KOPT-K1 (cell line): ENCODE measurements around the gene GNA12.

Experiments used
- H3K27ac ChIP-seq: fragments of 200-600 bp; sonication (generic); 2 replicates; pipeline ENCODE4 v1.5.1; 2016; ENCODE audit warnings: antibody characterized with exemption, mild to moderate bottlenecking, low read depth, low read length; ENCODE audit not compliant: poor library complexity, severe bottlenecking
- H3K36me3 ChIP-seq: fragments of 200-600 bp; sonication (generic); 2 replicates; pipeline ENCODE4 v1.5.1; 2017; ENCODE audit warnings: antibody characterized with exemption, mild to moderate bottlenecking, low read length, moderate library complexity; ENCODE audit not compliant: insufficient read depth
- H3K9me3 ChIP-seq: fragments of 200-600 bp; sonication (generic); 2 replicates; pipeline ENCODE4 v1.5.1; 2017; ENCODE audit warnings: antibody characterized with exemption, low read length, mild to moderate bottlenecking; ENCODE audit not compliant: insufficient read depth, poor library complexity, severe bottlenecking

GNA12 gene

DNA sequence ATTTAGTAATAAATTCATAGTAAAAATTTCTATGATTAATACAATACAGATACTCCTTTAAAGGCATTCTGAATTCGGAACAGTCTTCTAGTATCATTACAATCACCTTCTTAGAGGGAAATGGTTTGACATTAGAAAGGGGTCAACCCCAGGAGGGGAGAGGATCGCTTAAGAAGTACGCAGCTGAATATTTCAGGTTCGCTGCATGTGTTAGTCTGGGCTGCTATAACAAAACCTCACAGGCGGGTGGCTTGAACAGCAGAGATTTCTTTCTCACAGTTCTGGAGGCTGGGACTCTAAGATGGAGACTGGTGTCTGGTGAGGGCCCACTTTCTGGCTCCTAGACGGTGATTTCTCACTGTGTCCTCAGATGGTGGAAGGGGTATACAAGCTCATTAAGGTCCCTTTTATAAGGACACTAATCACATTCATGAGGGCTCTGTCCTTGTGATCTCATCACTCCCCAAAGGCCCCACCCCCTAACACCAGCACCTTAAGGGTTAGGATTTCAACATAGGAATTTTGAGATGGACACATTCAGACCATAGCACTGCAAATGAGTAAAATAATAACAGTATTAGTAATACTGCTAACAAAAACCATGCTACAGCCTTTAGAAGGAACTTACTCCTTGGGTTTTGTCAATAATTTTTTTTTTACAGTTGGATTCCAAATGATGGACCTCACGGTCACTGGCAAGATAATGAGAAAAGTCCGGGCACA, 34.0 kb downstream of the GNA12 start:
- Histone ChIP-seq H3K36me3 (no peaks in the 10 kb centered on the region), H3K9me3 (no peaks in the 10 kb centered on the region), H3K27ac (no peak overlapping the region)

DNA sequence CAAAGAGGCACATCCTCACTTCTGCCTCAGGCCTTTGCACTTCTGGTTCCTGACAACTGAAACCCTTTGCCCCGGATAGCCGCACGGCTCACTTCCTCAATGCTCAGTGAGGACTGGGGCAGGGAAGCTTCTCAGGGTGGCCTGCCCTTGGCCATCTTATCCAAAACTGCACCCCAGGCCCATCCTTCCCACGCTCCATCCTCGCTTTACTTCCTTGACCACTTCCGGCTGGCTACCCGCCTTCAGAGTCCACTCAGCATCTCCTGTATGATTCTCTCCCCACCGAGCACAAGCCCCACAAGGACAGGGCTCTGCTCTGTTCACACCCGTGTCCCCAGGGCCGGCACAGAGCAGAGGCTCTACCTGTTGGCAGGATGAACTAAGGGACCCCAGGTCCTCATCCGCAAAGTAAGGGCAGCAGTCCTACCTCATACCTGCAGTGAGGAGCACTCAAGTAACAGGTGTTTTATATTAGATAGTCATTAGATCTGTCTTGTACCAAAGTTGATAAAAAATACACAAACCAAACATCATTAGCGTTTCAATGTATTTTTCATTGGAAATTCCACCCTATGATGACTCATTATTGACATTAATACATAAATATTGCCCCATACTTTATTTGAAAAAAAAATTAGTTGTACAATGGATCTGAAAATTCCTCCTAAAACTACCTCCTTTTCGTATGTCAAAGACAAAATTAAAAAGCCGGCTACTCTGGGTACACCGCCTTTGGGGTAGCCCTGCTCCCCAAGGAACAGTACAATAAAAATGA, 35.0 kb downstream of the GNA12 start:
- Histone ChIP-seq H3K36me3 (no peaks in the 10 kb centered on the region), H3K27ac (no peak overlapping the region), H3K9me3 (no peaks in the 10 kb centered on the region)

DNA sequence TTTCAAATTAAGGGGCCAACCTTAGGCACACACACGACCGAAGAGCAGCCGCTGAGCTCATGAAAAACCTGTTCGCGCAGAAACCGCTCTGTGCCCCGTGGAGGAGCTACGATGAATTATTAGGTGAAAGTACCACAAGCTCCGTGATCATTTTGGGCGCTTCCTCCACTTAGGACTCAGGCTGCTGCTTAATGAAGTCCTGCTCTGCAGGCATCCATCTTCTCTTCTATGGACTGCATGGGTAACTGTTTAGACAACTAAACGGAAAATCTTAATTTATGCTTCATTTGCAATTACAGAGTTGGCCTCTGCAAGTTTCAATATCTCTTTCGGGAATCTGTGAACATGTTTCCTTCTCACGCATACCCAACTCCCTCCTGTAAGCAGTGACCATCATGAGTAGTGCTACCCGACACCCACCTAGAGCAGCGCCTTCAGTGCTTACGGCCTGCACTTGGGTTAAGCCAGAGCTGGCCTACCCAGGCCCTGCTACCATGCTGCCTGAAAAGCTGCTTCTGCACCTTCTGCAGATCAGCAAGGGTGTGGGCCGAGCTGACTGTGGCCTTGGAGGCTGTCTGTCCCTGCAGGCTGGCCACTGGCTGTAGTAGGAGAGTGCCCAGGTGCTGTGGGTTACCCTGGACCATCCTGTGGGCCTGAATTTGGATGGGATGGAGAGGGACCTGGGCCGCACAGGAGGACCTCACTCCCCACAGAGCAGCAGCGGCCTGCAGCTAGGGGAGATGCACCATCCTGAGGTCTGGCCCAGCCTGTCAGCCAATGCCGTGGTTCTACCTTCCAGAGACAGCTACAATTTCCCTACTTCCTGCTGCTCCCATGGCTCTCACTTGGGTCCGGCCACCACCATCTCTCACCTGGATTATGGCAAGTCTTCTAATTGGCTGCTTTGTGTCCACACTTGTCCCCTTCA, 36.0 kb downstream of the GNA12 start:
- no peaks in the 10 kb centered on the region for H3K36me3 ChIP-seq
- no peak overlapping the region for H3K27ac ChIP-seq
- H3K9me3 ChIP-seq, result no peaks in the 10 kb centered on the region

DNA sequence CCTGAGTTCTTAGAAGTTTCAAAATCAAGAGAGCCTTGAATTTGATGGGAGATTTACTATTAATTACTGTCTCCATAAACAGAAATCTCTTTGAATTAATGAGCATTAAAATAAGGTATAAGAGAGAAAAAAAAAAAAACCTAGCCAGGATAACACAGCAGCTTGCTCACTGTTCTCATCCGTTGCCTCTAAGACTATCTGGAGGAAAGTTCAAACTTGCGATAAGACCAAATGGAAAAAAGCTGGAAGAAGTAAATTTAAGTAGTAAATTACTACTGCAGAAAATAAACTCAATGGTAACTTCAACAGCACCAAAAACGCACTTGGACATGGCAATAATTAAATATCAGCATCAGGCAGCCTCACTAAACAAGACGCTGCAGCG, 36.7 kb downstream of the GNA12 start:
- H3K27ac ChIP-seq, result no peak overlapping the region
- no peaks in the 10 kb centered on the region for H3K9me3 ChIP-seq
- H3K36me3 ChIP-seq, result no peaks in the 10 kb centered on the region

DNA sequence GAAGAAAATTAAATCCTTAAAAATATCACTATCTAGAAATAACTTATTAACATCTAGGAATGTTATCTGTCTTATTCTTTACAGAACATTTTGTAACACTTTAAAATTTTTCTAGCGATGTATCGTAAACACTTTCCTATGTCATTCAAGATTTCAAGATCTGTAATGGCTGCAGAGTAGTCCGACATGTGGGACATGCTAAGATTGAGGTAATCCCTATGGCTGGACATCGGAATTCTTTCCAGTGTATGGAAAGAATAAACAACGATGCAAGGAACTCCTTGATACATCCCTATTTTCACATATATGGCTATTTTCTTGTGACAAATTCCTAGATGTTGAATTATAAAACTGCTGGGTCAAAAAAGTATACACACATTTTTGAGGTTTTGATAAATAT, 37.5 kb downstream of the GNA12 start:
- no peak overlapping the region for H3K27ac ChIP-seq
- no peaks in the 10 kb centered on the region for H3K36me3 ChIP-seq
- H3K9me3 ChIP-seq, result no peaks in the 10 kb centered on the region

DNA sequence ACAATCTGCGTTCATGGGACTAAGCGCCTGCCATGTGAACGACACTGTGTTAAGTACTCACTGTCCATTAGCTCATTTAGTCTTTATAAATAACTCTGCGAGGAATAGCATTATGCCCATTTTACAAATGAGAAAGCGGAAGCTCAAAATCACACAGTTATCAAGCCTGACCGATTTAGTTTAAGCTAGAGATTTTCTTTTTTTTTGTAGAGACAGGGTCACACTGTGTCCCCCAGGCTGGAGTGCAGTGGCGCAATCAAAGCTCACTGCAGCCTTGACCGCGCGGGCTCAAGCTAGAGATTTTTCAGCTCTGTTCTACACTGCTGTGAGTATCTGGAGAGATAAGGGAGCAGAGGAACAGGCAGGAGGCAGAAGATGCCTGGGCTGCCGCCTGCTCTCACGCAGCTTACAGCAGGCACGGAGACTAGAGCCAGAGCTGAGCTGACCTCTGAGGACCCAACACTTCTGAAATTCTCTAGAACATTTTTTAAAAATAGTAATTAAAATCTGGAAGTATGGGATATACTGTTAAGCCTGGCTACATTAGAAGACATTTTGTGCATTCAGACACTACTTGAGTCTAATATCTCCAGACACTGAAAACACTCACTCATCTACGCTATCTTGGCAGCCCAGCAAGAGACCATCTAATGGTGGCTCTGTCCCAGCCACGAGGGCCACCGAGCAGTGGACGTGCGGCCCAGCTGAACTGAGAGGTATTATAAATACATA, 38.7 kb downstream of the GNA12 start:
- Histone ChIP-seq H3K9me3 (no peaks in the 10 kb centered on the region), H3K36me3 (no peaks in the 10 kb centered on the region), H3K27ac (no peak overlapping the region)

DNA sequence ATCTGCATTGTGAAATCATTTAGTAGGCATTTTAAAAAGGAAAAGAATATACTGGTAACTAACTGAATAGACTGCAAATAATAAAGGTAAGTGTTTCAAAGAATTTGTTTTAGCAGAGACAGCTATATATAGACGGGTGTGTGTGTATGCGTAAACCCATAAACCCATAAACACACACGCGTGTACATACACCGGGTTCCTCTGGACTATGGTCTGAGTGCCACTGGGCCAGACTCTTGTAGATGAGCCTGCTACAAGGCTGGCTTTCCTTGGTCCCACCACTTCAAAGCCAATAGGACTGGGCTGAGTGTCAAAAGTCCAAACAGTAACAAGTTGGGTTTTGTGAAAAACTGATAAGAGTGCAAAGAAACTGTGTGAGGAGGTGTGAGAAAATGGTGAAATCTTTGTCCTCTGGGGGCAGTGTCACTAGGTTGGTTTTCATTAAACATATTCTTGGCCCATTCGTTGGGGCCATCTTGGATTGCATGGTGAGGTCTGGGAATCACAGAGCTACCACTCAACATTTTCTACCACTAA, 39.8 kb downstream of the GNA12 start:
- no peaks in the 10 kb centered on the region for H3K36me3 ChIP-seq
- no peaks in the 10 kb centered on the region for H3K9me3 ChIP-seq
- no peak overlapping the region for H3K27ac ChIP-seq

DNA sequence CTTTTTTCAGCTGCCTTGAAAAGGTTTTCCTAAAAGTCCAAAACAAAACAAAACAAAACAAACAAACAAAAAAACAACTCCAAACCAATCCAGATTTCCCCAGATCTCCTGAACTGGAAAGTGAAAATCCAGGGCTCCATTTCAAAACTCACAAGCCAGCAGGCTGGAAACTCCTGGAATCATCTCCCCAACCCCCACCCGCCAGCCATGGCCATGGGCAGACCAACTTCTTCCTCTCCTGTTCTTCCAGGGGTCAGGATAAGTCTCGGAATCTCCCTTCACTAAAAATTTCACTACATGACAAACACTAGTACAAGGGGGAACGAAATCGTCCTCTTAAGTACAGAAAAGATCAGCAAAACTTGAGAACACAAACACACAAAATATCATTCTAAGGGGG, 40.4 kb downstream of the GNA12 start:
- H3K36me3 ChIP-seq, result no peaks in the 10 kb centered on the region

DNA sequence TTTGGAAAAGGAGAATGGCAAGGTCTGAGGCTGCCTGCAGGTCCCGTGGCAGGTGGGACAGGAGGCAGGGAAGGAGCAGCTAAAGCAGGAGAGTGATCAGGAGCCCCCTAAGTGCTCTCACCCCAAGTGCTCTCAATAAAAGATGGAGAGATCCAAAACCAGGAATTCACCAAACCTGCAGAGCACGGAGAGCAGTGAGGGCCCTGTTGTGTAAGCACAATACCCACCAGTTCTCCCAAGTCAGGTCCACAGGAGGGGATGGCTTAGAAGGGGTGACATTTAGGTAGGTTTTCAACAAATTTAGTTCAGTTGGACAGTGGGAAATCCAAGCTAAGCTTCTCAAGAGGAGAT, 40.8 kb downstream of the GNA12 start:
- H3K27ac ChIP-seq, result no peak overlapping the region
- H3K36me3 ChIP-seq, result no peaks in the 10 kb centered on the region
- H3K9me3 ChIP-seq, result no peaks in the 10 kb centered on the region

More for the DNA sequence above, 40.4 kb downstream of the GNA12 start:
- H3K9me3 ChIP-seq, result no peaks in the 10 kb centered on the region
- no peak overlapping the region for H3K27ac ChIP-seq

DNA sequence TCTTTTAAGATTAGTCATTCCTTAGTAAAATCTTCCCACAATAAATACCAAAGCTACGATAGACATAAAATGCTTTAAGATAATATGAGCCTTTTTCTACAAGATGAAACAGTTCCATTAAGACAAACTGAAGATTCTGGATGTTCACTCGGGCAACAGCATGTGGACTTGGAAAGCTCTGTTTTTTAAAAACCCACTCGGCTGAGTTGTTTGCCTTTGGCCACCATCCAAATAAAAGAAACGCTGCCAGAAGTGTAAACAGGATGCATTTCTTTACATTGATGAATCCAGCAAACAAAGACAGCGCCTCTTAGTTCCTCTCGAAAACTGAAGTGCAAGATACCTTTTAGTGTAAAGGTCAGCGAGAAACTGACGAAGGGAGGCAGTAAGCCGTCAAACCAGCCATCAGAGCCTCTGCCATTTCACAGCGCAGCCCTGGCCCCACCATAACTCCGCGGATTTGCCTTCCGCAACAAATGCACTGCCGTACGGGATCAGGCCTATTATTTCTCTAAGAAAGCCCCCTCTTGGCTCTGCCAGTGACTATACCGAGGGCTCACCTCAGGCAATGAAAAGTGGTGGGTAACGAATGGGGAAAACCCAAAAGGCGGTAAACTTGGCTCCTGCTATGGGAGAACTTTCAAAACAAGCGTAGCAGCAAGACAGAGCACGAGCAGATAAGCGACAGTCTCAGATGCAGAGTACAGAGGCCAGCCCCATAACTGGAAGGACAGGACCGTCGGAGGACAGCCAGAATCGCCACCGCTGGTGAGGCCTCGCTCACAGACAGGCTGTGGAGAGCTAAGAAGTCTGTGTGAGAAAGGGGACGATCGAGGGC, 41.4 kb downstream of the GNA12 start:
- Histone ChIP-seq H3K9me3 (no peaks in the 10 kb centered on the region), H3K27ac (no peak overlapping the region), H3K36me3 (no peaks in the 10 kb centered on the region)

DNA sequence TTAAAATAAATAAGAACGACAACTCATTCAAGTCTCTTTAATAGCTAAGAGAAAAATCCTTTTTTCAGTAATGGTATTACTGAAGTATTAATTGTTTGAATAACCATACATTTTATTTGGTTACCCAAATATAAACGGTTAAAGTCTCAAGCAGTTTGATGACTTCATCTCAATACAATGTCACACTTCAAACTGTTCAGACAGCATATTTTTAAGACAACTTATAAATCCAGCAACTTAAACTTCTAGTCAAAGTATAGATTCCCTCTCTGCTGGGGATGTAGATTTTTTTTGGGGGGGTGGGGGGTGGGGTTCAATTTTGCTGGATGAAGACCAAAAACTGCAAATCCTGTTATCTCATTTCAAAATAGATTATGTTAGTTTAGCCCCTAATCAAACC, 42.0 kb downstream of the GNA12 start:
- H3K36me3 ChIP-seq, result no peaks in the 10 kb centered on the region
- no peak overlapping the region for H3K27ac ChIP-seq
- H3K9me3 ChIP-seq, result no peaks in the 10 kb centered on the region

DNA sequence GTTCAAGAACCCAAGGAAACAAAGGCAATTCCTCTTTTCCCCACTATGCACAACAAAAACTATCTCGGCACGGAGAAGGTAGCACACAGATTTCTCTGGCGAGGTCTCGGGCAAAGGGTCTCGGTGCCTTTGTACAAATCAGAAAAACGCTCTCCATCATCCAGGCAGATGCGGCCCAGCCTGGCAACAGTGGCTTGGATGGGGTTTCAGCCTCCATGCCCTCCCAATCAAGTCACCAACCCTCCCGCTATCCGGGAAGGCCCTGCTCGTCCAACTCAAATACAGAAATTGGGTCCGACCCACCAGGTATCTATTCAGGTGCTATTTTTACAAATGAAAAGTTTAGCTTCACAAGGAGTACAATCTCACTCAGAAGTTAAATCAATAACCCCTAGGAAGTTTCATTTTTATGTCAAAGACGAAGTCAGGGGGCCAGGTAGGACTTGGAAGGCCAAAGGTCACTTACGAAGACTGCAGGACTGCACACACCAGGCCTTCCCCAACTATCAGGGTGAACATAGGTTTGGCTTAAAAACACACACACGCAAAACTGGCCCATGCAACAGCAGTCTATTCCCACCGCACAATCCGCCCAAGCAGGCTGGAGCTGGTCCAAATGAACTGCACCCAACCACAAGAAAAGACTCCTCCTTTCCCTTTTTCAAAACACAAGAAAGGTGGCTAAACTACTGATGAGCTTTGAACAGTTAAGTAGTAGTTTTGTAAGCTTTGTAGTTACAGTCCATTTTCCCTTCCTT, 43.0 kb downstream of the GNA12 start:
- Histone ChIP-seq H3K27ac (no peak overlapping the region), H3K36me3 (no peaks in the 10 kb centered on the region), H3K9me3 (no peaks in the 10 kb centered on the region)

DNA sequence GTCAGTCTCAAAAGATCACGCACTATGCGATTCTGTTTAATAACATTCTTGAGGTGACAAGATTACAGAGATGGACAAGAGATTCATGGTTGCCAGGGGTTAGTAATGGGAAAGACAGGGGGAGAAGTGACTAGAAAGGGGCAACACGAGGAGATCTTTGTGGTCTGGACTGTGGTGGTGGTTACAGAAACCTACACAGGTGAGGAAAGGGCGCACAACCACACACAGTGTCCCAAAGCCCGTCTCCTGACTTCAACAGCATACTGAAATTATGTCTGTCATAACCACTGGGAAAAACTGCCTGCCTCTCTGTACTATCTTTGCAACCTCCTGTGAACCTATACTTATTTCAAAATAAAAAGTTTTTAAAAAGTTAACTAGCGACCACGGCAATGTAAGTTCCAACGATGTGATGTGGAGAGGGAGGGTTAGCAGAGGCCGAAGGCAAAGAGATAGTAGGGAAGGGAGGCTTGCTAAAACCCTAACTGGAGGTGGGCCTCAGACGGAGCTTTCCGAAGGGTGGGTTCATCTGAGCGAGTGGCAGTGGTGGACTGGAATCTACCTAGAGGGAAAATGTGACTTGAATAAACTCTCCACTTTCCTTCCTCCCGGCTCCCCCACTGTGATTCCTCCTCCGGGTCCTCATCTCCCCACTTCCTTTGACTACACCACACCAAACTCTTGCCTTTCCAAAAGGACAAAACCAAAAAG, 43.7 kb downstream of the GNA12 start:
- Histone ChIP-seq H3K9me3 (no peaks in the 10 kb centered on the region), H3K27ac (no peak overlapping the region), H3K36me3 (no peaks in the 10 kb centered on the region)
